Iris pigment epithelial cell (primary cell): ENCODE measurements around the gene KREMEN1.

Experiments
- DNase-seq: peaks from one replicate; pipeline ENCODE4 v3.0.0-alpha.2; 2011; ENCODE audit warnings: low read depth

KREMEN1 gene

GRCh38 chr22:29128891-29129807 lies 56.3 kb downstream of the KREMEN1 start:
- DNase-seq = peak; percentile 49

- DNase-seq = no peak
These were observed 56.9 kb downstream of the KREMEN1 start for GRCh38 chr22:29129808-29130140.

- DNase-seq = no peak
These were observed 57.6 kb downstream of the KREMEN1 start for GRCh38 chr22:29130476-29130875.

- DNase-seq = no peak
These were observed 60.8 kb downstream of the KREMEN1 start for GRCh38 chr22:29133603-29134133.

GRCh38 chr22:29134448-29134847 lies 61.6 kb downstream of the KREMEN1 start:
- no peak for DNase-seq

GRCh38 chr22:29136782-29137700 lies 64.2 kb downstream of the KREMEN1 start:
- DNase-seq = no peak

GRCh38 chr22:29138556-29139305 lies 65.9 kb downstream of the KREMEN1 start:
- DNase-seq = no peak

GRCh38 chr22:29139965-29140782 lies 67.3 kb downstream of the KREMEN1 start:
- peak; percentile 83 for DNase-seq

- DNase-seq = no peak
These were observed 68.3 kb downstream of the KREMEN1 start for GRCh38 chr22:29141078-29141688.

- DNase-seq = no peak
These were observed 69.3 kb downstream of the KREMEN1 start for GRCh38 chr22:29142116-29142515.

- no peak for DNase-seq
These were observed 71.3 kb downstream of the KREMEN1 start for GRCh38 chr22:29143941-29144785.

GRCh38 chr22:29144786-29145160 lies 71.9 kb downstream of the KREMEN1 start:
- DNase-seq = no peak

- no peak for DNase-seq
These were observed 72.7 kb downstream of the KREMEN1 start for GRCh38 chr22:29145321-29146072.

GRCh38 chr22:29146091-29146560 lies 73.3 kb downstream of the KREMEN1 start:
- DNase-seq = no peak

- DNase-seq = no peak
These were observed 73.9 kb downstream of the KREMEN1 start for GRCh38 chr22:29146771-29147170.

- DNase-seq = no peak
These were observed 74.6 kb downstream of the KREMEN1 start for GRCh38 chr22:29147331-29147899.

GRCh38 chr22:29148036-29148435 lies 75.2 kb downstream of the KREMEN1 start:
- DNase-seq = no peak

- DNase-seq = no peak
These were observed 76.0 kb downstream of the KREMEN1 start for GRCh38 chr22:29148826-29149225.
